ENCODE results near the gene SYNDIG1. TPM values are rescaled to one million over a fixed set of nuclear protein-coding genes. Genes with fewer than 3 reads are reported as not detected.

SYNDIG1 gene
- polyA plus RNA-seq, 1 donor from 2014 or later = 0.22 TPM

- no peaks in the 10 kb centered on the region for H3K79me2 ChIP-seq (replicated peaks; ENCODE audit: insufficient read depth, low read length)
- no peak overlapping the region for H3K4me2 ChIP-seq (ENCODE audit: low read length)
- no peaks in the 10 kb centered on the region for H4K20me1 ChIP-seq (ENCODE audit: insufficient read depth)
- no peaks in the 10 kb centered on the region for H3K9me3 ChIP-seq (ENCODE audit: low read length)
- H3K4me3 ChIP-seq (ENCODE audit: low read length) = no peak overlapping the region
- no peaks in the 10 kb centered on the region for H3F3A ChIP-seq (ENCODE audit: insufficient read depth, low read length, poor library complexity, severe bottlenecking)
- no peak overlapping the region for H2AFZ ChIP-seq (ENCODE audit: low read depth, low read length)
- TF ChIP-seq, protein P1, sequence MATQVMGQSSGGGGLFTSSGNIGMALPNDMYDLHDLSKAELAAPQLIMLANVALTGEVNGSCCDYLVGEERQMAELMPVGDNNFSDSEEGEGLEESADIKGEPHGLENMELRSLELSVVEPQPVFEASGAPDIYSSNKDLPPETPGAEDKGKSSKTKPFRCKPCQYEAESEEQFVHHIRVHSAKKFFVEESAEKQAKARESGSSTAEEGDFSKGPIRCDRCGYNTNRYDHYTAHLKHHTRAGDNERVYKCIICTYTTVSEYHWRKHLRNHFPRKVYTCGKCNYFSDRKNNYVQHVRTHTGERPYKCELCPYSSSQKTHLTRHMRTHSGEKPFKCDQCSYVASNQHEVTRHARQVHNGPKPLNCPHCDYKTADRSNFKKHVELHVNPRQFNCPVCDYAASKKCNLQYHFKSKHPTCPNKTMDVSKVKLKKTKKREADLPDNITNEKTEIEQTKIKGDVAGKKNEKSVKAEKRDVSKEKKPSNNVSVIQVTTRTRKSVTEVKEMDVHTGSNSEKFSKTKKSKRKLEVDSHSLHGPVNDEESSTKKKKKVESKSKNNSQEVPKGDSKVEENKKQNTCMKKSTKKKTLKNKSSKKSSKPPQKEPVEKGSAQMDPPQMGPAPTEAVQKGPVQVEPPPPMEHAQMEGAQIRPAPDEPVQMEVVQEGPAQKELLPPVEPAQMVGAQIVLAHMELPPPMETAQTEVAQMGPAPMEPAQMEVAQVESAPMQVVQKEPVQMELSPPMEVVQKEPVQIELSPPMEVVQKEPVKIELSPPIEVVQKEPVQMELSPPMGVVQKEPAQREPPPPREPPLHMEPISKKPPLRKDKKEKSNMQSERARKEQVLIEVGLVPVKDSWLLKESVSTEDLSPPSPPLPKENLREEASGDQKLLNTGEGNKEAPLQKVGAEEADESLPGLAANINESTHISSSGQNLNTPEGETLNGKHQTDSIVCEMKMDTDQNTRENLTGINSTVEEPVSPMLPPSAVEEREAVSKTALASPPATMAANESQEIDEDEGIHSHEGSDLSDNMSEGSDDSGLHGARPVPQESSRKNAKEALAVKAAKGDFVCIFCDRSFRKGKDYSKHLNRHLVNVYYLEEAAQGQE (IDR thresholded peaks at IDR 0.05; ENCODE audit: borderline replicate concordance) = no peak
- no peak for TF ChIP-seq EP300 (conservative IDR thresholded peaks at IDR 0.05; ENCODE audit: poor library complexity, severe bottlenecking)
- TF ChIP-seq EZH2 (IDR thresholded peaks at IDR 0.05; ENCODE audit: borderline replicate concordance, insufficient read depth, low read length, poor library complexity, severe bottlenecking) = no peak
- TF ChIP-seq, protein P2, sequence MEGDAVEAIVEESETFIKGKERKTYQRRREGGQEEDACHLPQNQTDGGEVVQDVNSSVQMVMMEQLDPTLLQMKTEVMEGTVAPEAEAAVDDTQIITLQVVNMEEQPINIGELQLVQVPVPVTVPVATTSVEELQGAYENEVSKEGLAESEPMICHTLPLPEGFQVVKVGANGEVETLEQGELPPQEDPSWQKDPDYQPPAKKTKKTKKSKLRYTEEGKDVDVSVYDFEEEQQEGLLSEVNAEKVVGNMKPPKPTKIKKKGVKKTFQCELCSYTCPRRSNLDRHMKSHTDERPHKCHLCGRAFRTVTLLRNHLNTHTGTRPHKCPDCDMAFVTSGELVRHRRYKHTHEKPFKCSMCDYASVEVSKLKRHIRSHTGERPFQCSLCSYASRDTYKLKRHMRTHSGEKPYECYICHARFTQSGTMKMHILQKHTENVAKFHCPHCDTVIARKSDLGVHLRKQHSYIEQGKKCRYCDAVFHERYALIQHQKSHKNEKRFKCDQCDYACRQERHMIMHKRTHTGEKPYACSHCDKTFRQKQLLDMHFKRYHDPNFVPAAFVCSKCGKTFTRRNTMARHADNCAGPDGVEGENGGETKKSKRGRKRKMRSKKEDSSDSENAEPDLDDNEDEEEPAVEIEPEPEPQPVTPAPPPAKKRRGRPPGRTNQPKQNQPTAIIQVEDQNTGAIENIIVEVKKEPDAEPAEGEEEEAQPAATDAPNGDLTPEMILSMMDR (IDR thresholded peaks at IDR 0.05; ENCODE audit: poor library complexity, severe bottlenecking) = no peak
- no peak for TF ChIP-seq TAF1 (IDR thresholded peaks at IDR 0.05; ENCODE audit: low read depth)
- no peak for TF ChIP-seq MXI1 (conservative IDR thresholded peaks at IDR 0.05; ENCODE audit: poor library complexity, severe bottlenecking)
- no peak for TF ChIP-seq SMC3 (conservative IDR thresholded peaks at IDR 0.05; ENCODE audit: poor library complexity)
- TF ChIP-seq POLR2AphosphoS5 (IDR thresholded peaks at IDR 0.05) = no peak
- TF ChIP-seq RAD21 (conservative IDR thresholded peaks at IDR 0.05) = no peak
- H3K27me3 ChIP-seq (ENCODE audit: insufficient read depth, low read depth, low read length) = no peaks in the 10 kb centered on the region
- no peaks in the 10 kb centered on the region for H3K9me2 ChIP-seq (ENCODE audit: insufficient read depth, low read length)
- H3K36me3 ChIP-seq (ENCODE audit: insufficient read depth, low read length) = no peaks in the 10 kb centered on the region
- no peak overlapping the region for H3K9ac ChIP-seq (ENCODE audit: low read length)
- no peak overlapping the region for H3K27ac ChIP-seq (ENCODE audit: low read length)
These were observed 22.6 kb upstream of the SYNDIG1 start for GRCh38 chr20:24446811-24447210.

DNA sequence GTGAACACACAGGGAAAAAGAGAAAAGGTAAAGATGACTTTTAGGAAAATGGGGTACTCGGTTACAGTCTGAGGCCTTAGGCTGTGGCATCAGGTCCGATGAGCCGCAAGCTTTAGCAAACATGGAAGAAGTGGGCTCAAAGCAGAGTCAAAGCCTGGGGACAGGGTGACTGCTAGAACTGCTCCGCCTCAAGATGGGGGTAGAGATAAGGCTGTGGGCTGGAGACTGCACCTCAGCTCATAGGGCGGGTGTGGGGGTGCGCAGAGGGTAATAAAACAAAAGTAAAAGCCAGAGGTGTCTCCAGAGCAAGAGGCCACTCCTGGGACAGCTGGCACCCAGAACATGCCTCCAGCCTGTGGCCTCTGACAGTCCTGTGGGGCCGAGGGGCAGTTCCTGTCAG lies 21.3 kb upstream of the SYNDIG1 start:
- Histone ChIP-seq H3F3A (ENCODE audit: insufficient read depth, low read length, poor library complexity, severe bottlenecking) (no peaks in the 10 kb centered on the region), H2AFZ (ENCODE audit: low read depth, low read length) (no peak overlapping the region), H4K20me1 (ENCODE audit: insufficient read depth) (no peaks in the 10 kb centered on the region), H3K4me3 (ENCODE audit: low read length) (no peak overlapping the region), H3K27me3 (ENCODE audit: insufficient read depth, low read depth, low read length) (no peaks in the 10 kb centered on the region), H3K79me2 (replicated peaks; ENCODE audit: insufficient read depth, low read length) (no peaks in the 10 kb centered on the region), H3K9me2 (ENCODE audit: insufficient read depth, low read length) (no peaks in the 10 kb centered on the region), H3K27ac (ENCODE audit: low read length) (no peak overlapping the region), H3K9ac (ENCODE audit: low read length) (no peak overlapping the region), H3K36me3 (ENCODE audit: insufficient read depth, low read length) (no peaks in the 10 kb centered on the region), H3K4me2 (ENCODE audit: low read length) (no peak overlapping the region), H3K9me3 (ENCODE audit: low read length) (no peaks in the 10 kb centered on the region)
- TF ChIP-seq MXI1 (conservative IDR thresholded peaks at IDR 0.05; ENCODE audit: poor library complexity, severe bottlenecking) (no peak), TAF1 (IDR thresholded peaks at IDR 0.05; ENCODE audit: low read depth) (no peak)
